ENCODE results near the gene C8G.

The C8G gene

GRCh38 chr9:136978073-136978864 lies 33.2 kb downstream of the C8G start:
- FAIRE-seq = no peak

GRCh38 chr9:136978865-136979544 lies 34.0 kb downstream of the C8G start:
- FAIRE-seq (no peak), DNase-seq (ENCODE audit: extremely low spot score, insufficient read length, low read depth) (no peak)

More at GRCh38 chr9:136978073-136978864, 33.2 kb downstream of the C8G start:
- DNase-seq (ENCODE audit: extremely low spot score, insufficient read length, low read depth) = peak; percentile 55

- DNase-seq (ENCODE audit: extremely low spot score, insufficient read length, low read depth) (no peak), FAIRE-seq (no peak)
Measured at GRCh38 chr9:136979769-136980587, 34.9 kb downstream of the C8G start.

GRCh38 chr9:136980669-136981478 lies 35.8 kb downstream of the C8G start:
- FAIRE-seq (no peak), DNase-seq (ENCODE audit: extremely low spot score, insufficient read length, low read depth) (no peak)

GRCh38 chr9:136981588-136982231 lies 36.7 kb downstream of the C8G start:
- no peak for FAIRE-seq
- no peak for DNase-seq (ENCODE audit: extremely low spot score, insufficient read length, low read depth)

GRCh38 chr9:136982232-136983051 lies 37.4 kb downstream of the C8G start, which contains the start of gene LCNL1:
TSS of gene LCNL1 (plus strand) at chr9:136982993. CDS start at chr9:136983587, 594 bp downstream.
- no peak for FAIRE-seq
- DNase-seq (ENCODE audit: extremely low spot score, insufficient read length, low read depth) = no peak

- FAIRE-seq (no peak), DNase-seq (ENCODE audit: extremely low spot score, insufficient read length, low read depth) (no peak)
Measured at GRCh38 chr9:136983167-136983566, 38.1 kb downstream of the C8G start.

- FAIRE-seq (no peak), DNase-seq (ENCODE audit: extremely low spot score, insufficient read length, low read depth) (no peak)
Measured at GRCh38 chr9:136983656-136984314, 38.7 kb downstream of the C8G start.

- no peak for DNase-seq (ENCODE audit: extremely low spot score, insufficient read length, low read depth)
- no peak for FAIRE-seq
Measured at GRCh38 chr9:136984464-136985026, 39.5 kb downstream of the C8G start.

GRCh38 chr9:136985027-136985602 lies 40.1 kb downstream of the C8G start:
- FAIRE-seq (no peak), DNase-seq (ENCODE audit: extremely low spot score, insufficient read length, low read depth) (no peak)

- no peak for DNase-seq (ENCODE audit: extremely low spot score, insufficient read length, low read depth)
- FAIRE-seq = no peak
Measured at GRCh38 chr9:136985853-136986252, 40.8 kb downstream of the C8G start.

- no peak for DNase-seq (ENCODE audit: extremely low spot score, insufficient read length, low read depth)
- FAIRE-seq = no peak
Measured at GRCh38 chr9:136988872-136989271, 43.8 kb downstream of the C8G start.

- no peak for FAIRE-seq
Measured at GRCh38 chr9:136990242-136990911, 45.3 kb downstream of the C8G start.

GRCh38 chr9:136991993-136992818 lies 47.2 kb downstream of the C8G start, which contains the start of gene PAXX:
TSS of gene PAXX (plus strand) at chr9:136992422. CDS start at chr9:136992444, 22 bp downstream.
- DNase-seq (ENCODE audit: extremely low spot score, insufficient read length, low read depth) = peak; percentile 98
- peak; percentile 87 for FAIRE-seq

More at GRCh38 chr9:136990242-136990911, 45.3 kb downstream of the C8G start:
- DNase-seq (ENCODE audit: extremely low spot score, insufficient read length, low read depth) = no peak

- DNase-seq (ENCODE audit: extremely low spot score, insufficient read length, low read depth) (no peak), FAIRE-seq (no peak)
Measured at GRCh38 chr9:136992819-136993369, 47.9 kb downstream of the C8G start.
